ENCODE results near the gene PRELID3B. TPM values are rescaled to one million over a fixed set of nuclear protein-coding genes. Genes with fewer than 3 reads are reported as not detected.

Gene PRELID3B
- total and polyA plus RNA-seq, 2 of the 8 experiments (the other 6 are each of a cell fraction or from before 2014, with no cell fraction given) = 8.1 to 50.5 TPM

DNA sequence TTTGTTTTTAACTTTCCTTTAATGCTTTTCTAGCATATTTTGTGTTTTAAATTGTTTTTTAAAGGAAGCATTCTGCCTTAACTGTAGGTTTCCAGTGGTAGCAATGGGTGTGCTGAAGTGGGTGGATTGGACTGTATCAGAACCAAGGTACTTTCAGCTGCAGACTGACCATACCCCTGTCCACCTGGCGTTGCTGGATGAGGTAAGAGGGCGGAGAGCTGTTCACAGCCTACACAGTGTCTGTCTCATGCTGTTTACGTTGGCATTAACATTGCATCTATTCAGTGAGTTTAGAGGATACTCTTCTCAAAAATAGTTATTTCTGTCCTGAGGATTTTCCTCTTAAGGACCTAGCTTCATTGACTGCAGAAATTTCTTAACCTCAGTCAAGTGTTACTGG is 49.7 kb downstream of the PRELID3B start (continued):
- TF ChIP-seq, protein P1, sequence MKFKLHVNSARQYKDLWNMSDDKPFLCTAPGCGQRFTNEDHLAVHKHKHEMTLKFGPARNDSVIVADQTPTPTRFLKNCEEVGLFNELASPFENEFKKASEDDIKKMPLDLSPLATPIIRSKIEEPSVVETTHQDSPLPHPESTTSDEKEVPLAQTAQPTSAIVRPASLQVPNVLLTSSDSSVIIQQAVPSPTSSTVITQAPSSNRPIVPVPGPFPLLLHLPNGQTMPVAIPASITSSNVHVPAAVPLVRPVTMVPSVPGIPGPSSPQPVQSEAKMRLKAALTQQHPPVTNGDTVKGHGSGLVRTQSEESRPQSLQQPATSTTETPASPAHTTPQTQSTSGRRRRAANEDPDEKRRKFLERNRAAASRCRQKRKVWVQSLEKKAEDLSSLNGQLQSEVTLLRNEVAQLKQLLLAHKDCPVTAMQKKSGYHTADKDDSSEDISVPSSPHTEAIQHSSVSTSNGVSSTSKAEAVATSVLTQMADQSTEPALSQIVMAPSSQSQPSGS (IDR thresholded peaks at IDR 0.05; ENCODE audit: low read length) = no peak
- TF ChIP-seq, protein P2, sequence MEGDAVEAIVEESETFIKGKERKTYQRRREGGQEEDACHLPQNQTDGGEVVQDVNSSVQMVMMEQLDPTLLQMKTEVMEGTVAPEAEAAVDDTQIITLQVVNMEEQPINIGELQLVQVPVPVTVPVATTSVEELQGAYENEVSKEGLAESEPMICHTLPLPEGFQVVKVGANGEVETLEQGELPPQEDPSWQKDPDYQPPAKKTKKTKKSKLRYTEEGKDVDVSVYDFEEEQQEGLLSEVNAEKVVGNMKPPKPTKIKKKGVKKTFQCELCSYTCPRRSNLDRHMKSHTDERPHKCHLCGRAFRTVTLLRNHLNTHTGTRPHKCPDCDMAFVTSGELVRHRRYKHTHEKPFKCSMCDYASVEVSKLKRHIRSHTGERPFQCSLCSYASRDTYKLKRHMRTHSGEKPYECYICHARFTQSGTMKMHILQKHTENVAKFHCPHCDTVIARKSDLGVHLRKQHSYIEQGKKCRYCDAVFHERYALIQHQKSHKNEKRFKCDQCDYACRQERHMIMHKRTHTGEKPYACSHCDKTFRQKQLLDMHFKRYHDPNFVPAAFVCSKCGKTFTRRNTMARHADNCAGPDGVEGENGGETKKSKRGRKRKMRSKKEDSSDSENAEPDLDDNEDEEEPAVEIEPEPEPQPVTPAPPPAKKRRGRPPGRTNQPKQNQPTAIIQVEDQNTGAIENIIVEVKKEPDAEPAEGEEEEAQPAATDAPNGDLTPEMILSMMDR (IDR thresholded peaks at IDR 0.05; ENCODE audit: control extremely low read depth in 1 of 3, insufficient read depth in 1 of 3, low read depth in 1 of 3, low read length in 3 of 3) = no peak
